NCI-H345 treated with DMSO at 0.1 percent for 48 hours (cell line): ENCODE results near the gene RITA1.

ENCODE experiments used
- DNase-seq: peaks from one replicate; lab custom pipeline; 2025; ENCODE audit not compliant: unreplicated experiment; lab: John Stamatoyannopoulos, UW

RITA1 gene

GRCh38 chr12:113152835-113153814 lies 32.4 kb upstream of the RITA1 start:
- DNase-seq = peak; percentile 49

- DNase-seq = no peak
Measured at GRCh38 chr12:113154351-113154973, 31.1 kb upstream of the RITA1 start.

GRCh38 chr12:113155060-113155459 lies 30.5 kb upstream of the RITA1 start:
- DNase-seq = no peak

- no peak for DNase-seq
Measured at GRCh38 chr12:113155646-113156045, 29.9 kb upstream of the RITA1 start.

GRCh38 chr12:113157218-113157859 lies 28.2 kb upstream of the RITA1 start:
- no peak for DNase-seq

- DNase-seq = no peak
Measured at GRCh38 chr12:113158439-113159203, 26.9 kb upstream of the RITA1 start.

GRCh38 chr12:113159937-113160336 lies 25.6 kb upstream of the RITA1 start:
- DNase-seq = no peak

GRCh38 chr12:113161415-113162016 lies 24.0 kb upstream of the RITA1 start:
- no peak for DNase-seq

- no peak for DNase-seq
Measured at GRCh38 chr12:113162102-113163029, 23.2 kb upstream of the RITA1 start.

- DNase-seq = no peak
Measured at GRCh38 chr12:113163030-113163360, 22.5 kb upstream of the RITA1 start.

GRCh38 chr12:113164014-113164413 lies 21.5 kb upstream of the RITA1 start:
- DNase-seq = no peak

- no peak for DNase-seq
Measured at GRCh38 chr12:113165521-113166450, 19.7 kb upstream of the RITA1 start.

GRCh38 chr12:113167868-113168267 lies 17.7 kb upstream of the RITA1 start:
- DNase-seq = no peak

GRCh38 chr12:113169697-113170096 lies 15.8 kb upstream of the RITA1 start:
- DNase-seq = no peak

- DNase-seq = no peak
Measured at GRCh38 chr12:113170457-113170856, 15.1 kb upstream of the RITA1 start.

- DNase-seq = no peak
Measured at GRCh38 chr12:113170926-113171325, 14.6 kb upstream of the RITA1 start.

GRCh38 chr12:113171543-113171942 lies 14.0 kb upstream of the RITA1 start:
- no peak for DNase-seq

- no peak for DNase-seq
Measured at GRCh38 chr12:113172185-113172584, 13.3 kb upstream of the RITA1 start.
